HG02798 (cell line): Measurements from ENCODE around the gene MYH7.
"Not testable (repeated sequence)": the region's sequence is repeated elsewhere in the genome, so short reads cannot be mapped to it uniquely, and the experiment has no call there.

ENCODE experiments used
- ATAC-seq: cut with Tn5 transposase; IDR thresholded peaks from one replicate; pipeline ENCODE4 v1.9.1; 2021; ENCODE audit warnings: mild to moderate bottlenecking; ENCODE audit not compliant: unreplicated experiment, poor library complexity

MYH7 gene

GRCh38 chr14:23409966-23410635 lies 25.4 kb downstream of the MYH7 start:
- no peak for ATAC-seq

- ATAC-seq, result no peak
Observed at GRCh38 chr14:23409475-23409874, 26.0 kb downstream of the MYH7 start.

GRCh38 chr14:23408307-23408630 lies 27.2 kb downstream of the MYH7 start:
- no peak for ATAC-seq

GRCh38 chr14:23407516-23408306 lies 27.7 kb downstream of the MYH7 start, which contains the start of gene MYH6:
Gene MYH6 (minus strand): TSS chr14:23408273. CDS start chr14:23407223, 1,050 bp downstream.
- no peak for ATAC-seq

- no peak for ATAC-seq
Observed at GRCh38 chr14:23406725-23407355, 28.6 kb downstream of the MYH7 start.

- ATAC-seq, result no peak
Observed at GRCh38 chr14:23406244-23406643, 29.2 kb downstream of the MYH7 start.

- ATAC-seq, result no peak
Observed at GRCh38 chr14:23405516-23406025, 29.9 kb downstream of the MYH7 start.

- ATAC-seq, result no peak
Observed at GRCh38 chr14:23405096-23405495, 30.4 kb downstream of the MYH7 start.

GRCh38 chr14:23404331-23404900 lies 31.0 kb downstream of the MYH7 start:
- no peak for ATAC-seq

- no peak for ATAC-seq
Observed at GRCh38 chr14:23403908-23404307, 31.6 kb downstream of the MYH7 start.

- no peak for ATAC-seq
Observed at GRCh38 chr14:23403139-23403438, 32.4 kb downstream of the MYH7 start.

GRCh38 chr14:23402296-23403138 lies 32.9 kb downstream of the MYH7 start:
- no peak for ATAC-seq

- ATAC-seq, result no peak
Observed at GRCh38 chr14:23401291-23401690, 34.2 kb downstream of the MYH7 start.

GRCh38 chr14:23400496-23401149 lies 34.8 kb downstream of the MYH7 start:
- ATAC-seq, result not testable (repeated sequence)

- no peak for ATAC-seq
Observed at GRCh38 chr14:23399591-23399990, 35.9 kb downstream of the MYH7 start.

- ATAC-seq, result no peak
Observed at GRCh38 chr14:23399136-23399535, 36.3 kb downstream of the MYH7 start.

- ATAC-seq, result no peak
Observed at GRCh38 chr14:23398348-23398747, 37.1 kb downstream of the MYH7 start.

- no peak for ATAC-seq
Observed at GRCh38 chr14:23396781-23397407, 38.6 kb downstream of the MYH7 start.

- no peak for ATAC-seq
Observed at GRCh38 chr14:23396126-23396525, 39.3 kb downstream of the MYH7 start.
